GM12878 (cell line): Measurements from ENCODE around the gene ELANE. TPM values are rescaled to one million over a fixed set of nuclear protein-coding genes. Genes with fewer than 3 reads are reported as not detected.

ENCODE experiments used
- ATAC-seq: fragments of 200-7000 bp; cut with Tn5 transposase; 3 replicates; pipeline ENCODE4 v1.9.1; 2020; ENCODE audit warnings: mild to moderate bottlenecking, moderate library complexity
- BruUV-seq: library from RNA; stranded (reverse); fragments of 400-500 nt; replicated peaks from 2 replicates; lab custom pipeline; 2021; lab: Mats Ljungman, UMichigan
- CTCF ChIA-PET: fragments of 300-600 bp; sonication (Branson Sonifier 250); formaldehyde crosslinking; extraction: SDS; loops from one replicate; lab custom pipeline; 2021; ENCODE audit warnings: inconsistent platforms; lab: Yijun Ruan, JAX
- POLR2A ChIA-PET: fragments of 350-600 bp; formaldehyde crosslinking; extraction: SDS; loops from one replicate; lab custom pipeline; 2021; ENCODE audit warnings: inconsistent platforms; lab: Charles Lee
- RAD21 ChIA-PET: fragments of 300-600 bp; sonication (Branson Sonifier 250); formaldehyde crosslinking; loops from one replicate; lab custom pipeline; 2023; ENCODE audit warnings: antibody characterized with exemption; ENCODE audit not compliant: unreplicated experiment; lab: Charles Lee
- SMC1A ChIA-PET: fragments of 300-600 bp; sonication (Branson Sonifier 250); formaldehyde crosslinking; loops from one replicate; lab custom pipeline; 2023; ENCODE audit not compliant: unreplicated experiment, uncharacterized antibody; lab: Charles Lee
- DNase-seq: peaks from one replicate; pipeline ENCODE4 v3.0.0-alpha.2; 2011; ENCODE audit warnings: low read depth, low spot score
- FAIRE-seq: peaks from 3 replicates; lab custom pipeline; 2011; peaks lifted over from hg19 to GRCh38; lab: Jason Lieb, UNC
- H2AFZ ChIP-seq: 2 replicates; pipeline ENCODE4 v1.6.0; 2011; ENCODE audit warnings: low read depth, low read length, control low read depth; ENCODE audit not compliant: control insufficient read depth
- H3K27ac ChIP-seq: 2 replicates; pipeline ENCODE4 v1.5.1; 2011; ENCODE audit warnings: control low read depth; ENCODE audit not compliant: control insufficient read depth, insufficient read depth
- H3K27me3 ChIP-seq, 2 experiments: replicated peaks in 1 of 2; 2 replicates each; pipeline versions ENCODE4 v1.6.0 to v1.6.1; 2011; ENCODE audit warnings: low read length in 1 of 2; ENCODE audit not compliant: control insufficient read depth in 2 of 2, insufficient read depth in 2 of 2
- H3K36me3 ChIP-seq, 2 experiments: 2 replicates each; pipeline ENCODE4 v1.5.1; 2011; ENCODE audit warnings: low read length in 1 of 2; ENCODE audit not compliant: control insufficient read depth in 2 of 2, insufficient read depth in 2 of 2
- H3K4me1 ChIP-seq: 2 replicates; pipeline ENCODE4 v1.6.1; 2011; ENCODE audit warnings: mild to moderate bottlenecking, low read length, moderate library complexity, mixed read lengths; ENCODE audit not compliant: control insufficient read depth, insufficient read depth
- H3K4me2 ChIP-seq: 2 replicates; pipeline ENCODE4 v1.6.0; 2011; ENCODE audit warnings: control low read depth; ENCODE audit not compliant: control insufficient read depth, insufficient read depth
- H3K4me3 ChIP-seq: fragments of 200-600 bp; sonication (generic); 2 replicates; pipeline ENCODE4 v1.5.1; 2016
- H3K79me2 ChIP-seq: 2 replicates; pipeline ENCODE4 v1.6.0; 2011; ENCODE audit warnings: low read length; ENCODE audit not compliant: control insufficient read depth, insufficient read depth
- H3K9ac ChIP-seq: 2 replicates; pipeline ENCODE4 v1.8.0; 2011; ENCODE audit warnings: low read length, control low read depth, mixed read lengths; ENCODE audit not compliant: control insufficient read depth, insufficient read depth
- H3K9me3 ChIP-seq: replicated peaks from 3 replicates; pipeline ENCODE4 v1.5.1; 2011; ENCODE audit warnings: mild to moderate bottlenecking, low read length; ENCODE audit not compliant: control insufficient read depth, insufficient read depth
- H4K20me1 ChIP-seq: 2 replicates; pipeline ENCODE4 v1.6.0; 2011; ENCODE audit not compliant: control insufficient read depth, insufficient read depth
- IKZF2 ChIP-seq, 2 experiments: fragments of 450-650 bp; IDR thresholded peaks; 2 replicates each; pipeline ENCODE4 v1.6.1; 2017; ENCODE audit warnings: mild to moderate bottlenecking in 2 of 2, moderate library complexity in 2 of 2
- KAT2A ChIP-seq: conservative IDR thresholded peaks from 2 replicates; pipeline ENCODE4 v1.6.1; 2011; ENCODE audit warnings: low read depth, low read length; ENCODE audit not compliant: control insufficient read depth
- MEF2B ChIP-seq: fragments of 450-650 bp; IDR thresholded peaks from 2 replicates; pipeline ENCODE4 v1.6.1; 2018; ENCODE audit warnings: mild to moderate bottlenecking, moderate library complexity; ENCODE audit not compliant: partially characterized antibody, poor library complexity, severe bottlenecking
- NR2C2 ChIP-seq: IDR thresholded peaks from 2 replicates; pipeline ENCODE4 v1.6.1; 2011; ENCODE audit warnings: borderline replicate concordance, low read depth; ENCODE audit not compliant: control insufficient read depth, insufficient read length
- POLR2A ChIP-seq: IDR thresholded peaks from 2 replicates; pipeline ENCODE4 v1.6.1; 2011; ENCODE audit warnings: low read depth, mild to moderate bottlenecking, low read length
- RAD51 ChIP-seq: fragments of 450-650 bp; IDR thresholded peaks from 2 replicates; pipeline ENCODE4 v1.6.1; 2016; ENCODE audit warnings: moderate library complexity, mild to moderate bottlenecking, inconsistent platforms
- RBBP5 ChIP-seq: fragments of 200-600 bp; sonication (generic); conservative IDR thresholded peaks from 2 replicates; pipeline ENCODE4 v1.6.1; 2016
- SMAD5 ChIP-seq: IDR thresholded peaks from 2 replicates; pipeline ENCODE4 v1.6.1; 2016; ENCODE audit warnings: antibody characterized with exemption, low read depth
- WGBS: methylation state at CpG from one replicate; pipeline ENCODE4 v1.1.6; 2016; ENCODE audit warnings: low lambda C conversion rate; ENCODE audit not compliant: insufficient replicate concordance, insufficient coverage; ENCODE audit errors: missing lambda C conversion rate; 5-methylcytosine and 5-hydroxymethylcytosine counted together
- in situ Hi-C: fragments of 300-500 bp; cut with MboI; formaldehyde crosslinking; loops from 9 replicates; pipeline ENCODE4 v1.14.3; 2018; ENCODE audit warnings: mixed read lengths
- intact Hi-C: fragments of 100-400 bp; cut with micrococcal nuclease; formaldehyde crosslinking; loops from one replicate; pipeline ENCODE4 v1.14.2; 2022; ENCODE audit not compliant: unreplicated experiment
- polyA plus RNA-seq, 11 experiments: library from polyadenylated mRNA; depleted of rRNA in 4 of 11; unstranded in 6 of 11; stranded (reverse) in 5 of 11; fragments of >200 nt; fragmentation: Nextera tagmentation in 4 of 11; fragmentation: Illumina TruSeq in 1 of 11; extraction: Ambion mirVana in 4 of 11; extraction: Trizol in 1 of 11; gene quantifications; 1 replicate in 1 of 11; 2 replicates in 10 of 11; pipeline versions ENCODE4 v1.2.1 to v1.2.3, GENCODE V29; 2011 to 2016; ENCODE audit warnings: inconsistent platforms in 2 of 11, missing spikeins in 2 of 11, low read depth in 1 of 11
- total RNA-seq, 4 experiments: library from RNA; depleted of rRNA in 3 of 4; stranded (reverse); fragments of >200 nt in 3 of 4; fragmentation: Illumina TruSeq in 1 of 4; extraction: Trizol in 1 of 4; gene quantifications; 2 replicates each; pipeline versions ENCODE4 v1.2.1 to v1.2.3, GENCODE V29; 2013 to 2021

ELANE gene
- total and polyA plus RNA-seq, 10 of the 15 experiments (the other 5 are each of a cell fraction or from before 2014, with no cell fraction given) = not detected

- Histone ChIP-seq H3K27ac (no peak overlapping the region), H4K20me1 (no peaks in the 10 kb centered on the region), H3K9me3 (no peaks in the 10 kb centered on the region), H3K4me1 (no peaks in the 10 kb centered on the region), H3K79me2 (no peaks in the 10 kb centered on the region)
- intact Hi-C loops = no loop called here
- POLR2A ChIA-PET = no interaction called here
- RAD21 ChIA-PET = no interaction called here
- TF ChIP-seq KAT2A (no peak), RAD51 (no peak), MEF2B (no peak), NR2C2 (no peak), RBBP5 (no peak), SMAD5 (no peak)
- TF ChIP-seq, all 136 proteins: peak for 0
- Histone ChIP-seq H3K36me3 (no peaks in the 10 kb centered on the region; a peak in 1 of 4 replicates), H3K9ac (no peak overlapping the region), H3K4me3 (no peak overlapping the region), H3K27me3 (no peaks in the 10 kb centered on the region), H3K4me2 (no peak overlapping the region), H2AFZ (no peak overlapping the region)
- DNase-seq = no peak
- CTCF ChIA-PET = no interaction called here
- no peak for FAIRE-seq
- in situ Hi-C loops = no loop called here
- SMC1A ChIA-PET = no interaction called here
- ATAC-seq = no peak
- BruUV-seq = no TSS peak
- WGBS = 89% methylated on average over 21 of the region's 28 CpGs
These were observed 18.9 kb downstream of the ELANE start for GRCh38 chr19:870963-871401.

- FAIRE-seq (no peak), ATAC-seq (no peak), DNase-seq (no peak)
- WGBS = 76% methylated on average over 19 of the region's 33 CpGs
- Histone ChIP-seq H3K4me3 (no peak overlapping the region), H3K9me3 (no peaks in the 10 kb centered on the region), H3K4me2 (no peak overlapping the region), H3K36me3 (no peaks in the 10 kb centered on the region; a peak in 2 of 4 replicates), H4K20me1 (no peaks in the 10 kb centered on the region), H2AFZ (no peak overlapping the region), H3K9ac (no peak overlapping the region), H3K27ac (no peak overlapping the region), H3K79me2 (no peaks in the 10 kb centered on the region), H3K27me3 (no peaks in the 10 kb centered on the region), H3K4me1 (no peaks in the 10 kb centered on the region)
- in situ Hi-C loops (no loop called here), intact Hi-C loops (no loop called here)
- BruUV-seq = no TSS peak
- POLR2A ChIA-PET = interaction anchor here (0.5 to 1.1 kb wide), 2 partner anchors 21 to 27 kb away, joined by 3 to 4 read pairs; partner anchors contain the start of genes MED16 and RNU6-9
- CTCF ChIA-PET = no interaction called here
- TF ChIP-seq IKZF2 (IDR thresholded peaks at IDR 0.05) (no peak), POLR2A (peak; percentile 28; the same call in 1 of the 2 replicates)
- RAD21 ChIA-PET = no interaction called here
- SMC1A ChIA-PET = no interaction called here
These were observed 19.6 kb downstream of the ELANE start for GRCh38 chr19:871446-872265.
